ENCODE measurements around the gene TRABD2B.

The TRABD2B gene

DNA sequence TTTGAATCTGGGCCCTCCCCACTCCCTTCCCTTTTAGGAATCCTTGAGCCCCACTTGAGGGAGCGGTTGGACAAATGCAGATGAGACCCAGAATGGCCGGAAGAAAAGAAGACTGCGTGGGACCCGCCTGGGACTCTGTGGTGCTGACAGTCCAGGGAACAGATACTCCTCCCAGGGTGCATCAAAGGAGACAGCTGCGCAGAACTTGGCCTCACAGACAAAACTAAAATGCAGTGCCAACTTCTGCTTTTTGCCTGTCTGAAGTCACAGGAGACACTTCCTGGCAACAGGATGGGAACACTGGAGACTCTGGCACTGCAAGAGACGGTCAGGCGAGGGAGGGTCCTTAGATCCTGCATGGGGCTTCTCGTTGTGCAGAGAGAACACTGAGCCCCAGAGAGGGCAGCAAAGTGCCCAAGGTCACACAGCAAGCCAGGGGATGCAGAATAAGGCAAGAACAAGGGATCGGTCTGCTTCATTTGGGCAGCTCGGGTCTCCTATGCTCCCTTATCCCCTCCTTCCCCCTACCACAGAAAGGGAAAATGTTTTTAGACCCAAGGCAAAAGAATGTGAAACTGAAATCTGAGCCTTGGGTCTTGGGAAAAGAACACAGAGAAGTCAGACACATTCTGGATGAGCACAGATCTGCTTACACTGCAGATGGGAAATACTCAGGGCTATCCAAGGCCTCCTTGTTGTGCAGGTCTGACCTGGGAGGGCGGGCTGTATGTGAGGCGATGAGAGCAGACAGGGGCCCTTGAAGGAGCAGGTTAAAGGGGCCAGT lies 182.4 kb downstream of the TRABD2B start:
- Histone ChIP-seq H3K18ac (ENCODE audit: low read length) (peak overlapping the region; percentile 65), H2BK12ac (ENCODE audit: low read length) (no peak overlapping the region), H3K4me1 (ENCODE audit: control insufficient read depth in 2 of 2, insufficient read depth in 1 of 2, low read depth in 1 of 2, low read length in 2 of 2) (peaks cover 0 to 13% of the 10 kb centered on the region in 2 donors), H2BK15ac (ENCODE audit: low read length) (peak overlapping the region; percentile 21), H3K36me3 (replicated peaks in 1 of 2; ENCODE audit: control insufficient read depth in 2 of 2, insufficient read depth in 2 of 2, low read length in 2 of 2) (no peaks in the 10 kb centered on the region), H2AFZ (ENCODE audit: low read length) (no peak overlapping the region), H4K8ac (ENCODE audit: low read depth, low read length) (no peak overlapping the region), H2BK5ac (ENCODE audit: low read length) (no peak overlapping the region), H3K4me3 (ENCODE audit: low read length in 2 of 2) (no peak overlapping the region), H3K27ac (replicated peaks; ENCODE audit: low read length) (no peak overlapping the region), H3K9me3 (replicated peaks in 1 of 2; ENCODE audit: control insufficient read depth in 2 of 2, insufficient read depth in 1 of 2, low read depth in 1 of 2, low read length in 2 of 2) (no peaks in the 10 kb centered on the region), H3K27me3 (ENCODE audit: control insufficient read depth in 3 of 3, insufficient read depth in 3 of 3, low read depth in 1 of 3, low read length in 3 of 3) (no peaks in the 10 kb centered on the region), H3K4ac (ENCODE audit: low read length) (no peak overlapping the region), H2BK120ac (ENCODE audit: low read depth, low read length) (no peak overlapping the region), H3K23ac (ENCODE audit: low read depth, low read length, poor library complexity) (no peak overlapping the region), H3K9ac (ENCODE audit: low read depth, low read length, poor library complexity) (no peak overlapping the region), H3K14ac (ENCODE audit: low read length) (peak overlapping the region; percentile 4), H3K4me2 (ENCODE audit: insufficient read depth, low read length, poor library complexity, severe bottlenecking) (no peak overlapping the region), H4K91ac (ENCODE audit: low read depth, low read length, poor library complexity) (peak overlapping the region; percentile 16), H2AK5ac (ENCODE audit: low read depth, low read length) (peak overlapping the region; percentile 23), H3K79me1 (ENCODE audit: low read depth, low read length) (no peaks in the 10 kb centered on the region)
- DNase-seq (ENCODE audit: low spot score), result no peak
- WGBS, 2 donors (ENCODE audit: extremely low coverage in 2 of 2, insufficient read length in 2 of 2, insufficient replicate concordance in 1 of 2), result no CpG with 5 or more reads among the region's 12 CpGs

DNA sequence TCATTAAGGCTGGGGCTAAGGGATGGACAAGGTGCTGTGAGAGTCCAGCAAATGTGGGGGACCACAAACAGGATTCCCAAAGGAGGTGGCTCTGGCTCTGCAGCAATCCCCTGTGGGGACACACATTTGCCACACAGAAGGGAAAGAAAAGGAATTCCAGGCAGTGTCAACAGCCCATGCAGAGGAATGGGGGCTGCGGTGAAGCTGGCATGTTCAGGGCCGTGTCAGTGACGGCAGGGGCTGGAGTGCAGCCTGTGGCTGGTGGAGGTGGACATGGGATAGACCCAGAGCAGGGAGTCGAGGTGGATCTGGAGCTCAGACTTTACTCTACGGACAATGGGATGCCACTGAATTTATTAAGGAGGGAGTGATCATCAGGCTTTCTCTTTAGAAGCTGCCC lies 183.2 kb downstream of the TRABD2B start:
- no peak overlapping the region for H2AFZ ChIP-seq (ENCODE audit: low read length)
- no peak overlapping the region for H3K4ac ChIP-seq (ENCODE audit: low read length)
- H3K9ac ChIP-seq (ENCODE audit: low read depth, low read length, poor library complexity), result no peak overlapping the region
- H2BK15ac ChIP-seq (ENCODE audit: low read length), result no peak overlapping the region
- no peak overlapping the region for H2AK5ac ChIP-seq (ENCODE audit: low read depth, low read length)
- H3K4me1 ChIP-seq (ENCODE audit: control insufficient read depth in 2 of 2, insufficient read depth in 1 of 2, low read depth in 1 of 2, low read length in 2 of 2), result peaks cover 0 to 13% of the 10 kb centered on the region in 2 donors
- H4K91ac ChIP-seq (ENCODE audit: low read depth, low read length, poor library complexity), result no peak overlapping the region
- no peak overlapping the region for H3K23ac ChIP-seq (ENCODE audit: low read depth, low read length, poor library complexity)
- DNase-seq (ENCODE audit: low spot score), result no peak
- no CpG with 5 or more reads among the region's 5 CpGs for WGBS, 2 donors (ENCODE audit: extremely low coverage in 2 of 2, insufficient read length in 2 of 2, insufficient replicate concordance in 1 of 2)
- no peak overlapping the region for H3K27ac ChIP-seq (replicated peaks; ENCODE audit: low read length)
- H3K27me3 ChIP-seq (ENCODE audit: control insufficient read depth in 3 of 3, insufficient read depth in 3 of 3, low read depth in 1 of 3, low read length in 3 of 3), result no peaks in the 10 kb centered on the region
- H3K14ac ChIP-seq (ENCODE audit: low read length), result no peak overlapping the region
- H2BK120ac ChIP-seq (ENCODE audit: low read depth, low read length), result no peak overlapping the region
- H4K8ac ChIP-seq (ENCODE audit: low read depth, low read length), result no peak overlapping the region
- H2BK12ac ChIP-seq (ENCODE audit: low read length), result no peak overlapping the region
- H2BK5ac ChIP-seq (ENCODE audit: low read length), result no peak overlapping the region
- no peaks in the 10 kb centered on the region for H3K9me3 ChIP-seq (replicated peaks in 1 of 2; ENCODE audit: control insufficient read depth in 2 of 2, insufficient read depth in 1 of 2, low read depth in 1 of 2, low read length in 2 of 2)
- no peaks in the 10 kb centered on the region for H3K36me3 ChIP-seq (replicated peaks in 1 of 2; ENCODE audit: control insufficient read depth in 2 of 2, insufficient read depth in 2 of 2, low read length in 2 of 2)
- H3K4me2 ChIP-seq (ENCODE audit: insufficient read depth, low read length, poor library complexity, severe bottlenecking), result no peak overlapping the region
- no peak overlapping the region for H3K18ac ChIP-seq (ENCODE audit: low read length)
- H3K4me3 ChIP-seq (ENCODE audit: low read length in 2 of 2), result no peak overlapping the region
- H3K79me1 ChIP-seq (ENCODE audit: low read depth, low read length), result no peaks in the 10 kb centered on the region

DNA sequence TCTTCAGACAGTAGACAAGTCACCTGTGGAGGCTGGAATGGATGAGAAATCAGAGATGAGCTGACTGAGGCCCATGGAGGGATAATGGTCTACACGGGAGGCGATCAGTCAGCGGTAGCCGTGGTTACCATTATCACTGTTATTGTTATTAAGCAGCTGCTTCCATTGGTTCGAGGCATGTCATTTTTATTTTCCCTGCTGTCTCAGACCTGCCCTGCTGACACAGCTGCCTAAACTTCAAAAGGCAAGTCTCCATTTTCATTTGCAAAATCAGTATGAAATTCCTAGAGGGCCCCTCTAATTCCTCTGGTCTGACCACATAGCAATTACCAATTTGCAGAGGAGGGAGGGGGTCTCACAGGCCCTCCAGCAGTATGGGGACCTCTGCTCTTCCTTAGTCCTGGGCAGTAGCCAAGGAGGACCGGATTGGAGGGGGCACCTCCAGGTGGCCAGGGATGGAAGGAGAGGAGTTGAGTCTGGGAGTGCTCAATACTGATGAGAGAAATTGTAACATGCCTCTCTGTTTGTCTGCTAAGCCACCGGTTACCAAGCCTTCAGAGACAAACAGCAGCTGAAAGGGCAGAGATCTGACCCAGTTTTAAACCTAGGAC lies 184.2 kb downstream of the TRABD2B start:
- no peak overlapping the region for H3K4me2 ChIP-seq (ENCODE audit: insufficient read depth, low read length, poor library complexity, severe bottlenecking)
- H3K27ac ChIP-seq (replicated peaks; ENCODE audit: low read length), result no peak overlapping the region
- H3K36me3 ChIP-seq (replicated peaks in 1 of 2; ENCODE audit: control insufficient read depth in 2 of 2, insufficient read depth in 2 of 2, low read length in 2 of 2), result no peaks in the 10 kb centered on the region
- peaks cover 0 to 13% of the 10 kb centered on the region in 2 donors for H3K4me1 ChIP-seq (ENCODE audit: control insufficient read depth in 2 of 2, insufficient read depth in 1 of 2, low read depth in 1 of 2, low read length in 2 of 2)
- no CpG with 5 or more reads among the region's 7 CpGs for WGBS, 2 donors (ENCODE audit: extremely low coverage in 2 of 2, insufficient read length in 2 of 2, insufficient replicate concordance in 1 of 2)
- H3K79me1 ChIP-seq (ENCODE audit: low read depth, low read length), result no peaks in the 10 kb centered on the region
- H3K18ac ChIP-seq (ENCODE audit: low read length), result no peak overlapping the region
- no peak overlapping the region for H3K4me3 ChIP-seq (ENCODE audit: low read length in 2 of 2)
- H4K91ac ChIP-seq (ENCODE audit: low read depth, low read length, poor library complexity), result no peak overlapping the region
- no peak overlapping the region for H4K8ac ChIP-seq (ENCODE audit: low read depth, low read length)
- no peaks in the 10 kb centered on the region for H3K27me3 ChIP-seq (ENCODE audit: control insufficient read depth in 3 of 3, insufficient read depth in 3 of 3, low read depth in 1 of 3, low read length in 3 of 3)
- no peaks in the 10 kb centered on the region for H3K9me3 ChIP-seq (replicated peaks in 1 of 2; ENCODE audit: control insufficient read depth in 2 of 2, insufficient read depth in 1 of 2, low read depth in 1 of 2, low read length in 2 of 2)
- no peak overlapping the region for H2AFZ ChIP-seq (ENCODE audit: low read length)
- H2BK15ac ChIP-seq (ENCODE audit: low read length), result no peak overlapping the region
- H2BK5ac ChIP-seq (ENCODE audit: low read length), result no peak overlapping the region
- no peak overlapping the region for H3K14ac ChIP-seq (ENCODE audit: low read length)
- no peak overlapping the region for H2AK5ac ChIP-seq (ENCODE audit: low read depth, low read length)
- no peak overlapping the region for H3K23ac ChIP-seq (ENCODE audit: low read depth, low read length, poor library complexity)
- H2BK120ac ChIP-seq (ENCODE audit: low read depth, low read length), result no peak overlapping the region
- DNase-seq (ENCODE audit: low spot score), result no peak
- no peak overlapping the region for H3K4ac ChIP-seq (ENCODE audit: low read length)
- H3K9ac ChIP-seq (ENCODE audit: low read depth, low read length, poor library complexity), result no peak overlapping the region
- no peak overlapping the region for H2BK12ac ChIP-seq (ENCODE audit: low read length)

DNA sequence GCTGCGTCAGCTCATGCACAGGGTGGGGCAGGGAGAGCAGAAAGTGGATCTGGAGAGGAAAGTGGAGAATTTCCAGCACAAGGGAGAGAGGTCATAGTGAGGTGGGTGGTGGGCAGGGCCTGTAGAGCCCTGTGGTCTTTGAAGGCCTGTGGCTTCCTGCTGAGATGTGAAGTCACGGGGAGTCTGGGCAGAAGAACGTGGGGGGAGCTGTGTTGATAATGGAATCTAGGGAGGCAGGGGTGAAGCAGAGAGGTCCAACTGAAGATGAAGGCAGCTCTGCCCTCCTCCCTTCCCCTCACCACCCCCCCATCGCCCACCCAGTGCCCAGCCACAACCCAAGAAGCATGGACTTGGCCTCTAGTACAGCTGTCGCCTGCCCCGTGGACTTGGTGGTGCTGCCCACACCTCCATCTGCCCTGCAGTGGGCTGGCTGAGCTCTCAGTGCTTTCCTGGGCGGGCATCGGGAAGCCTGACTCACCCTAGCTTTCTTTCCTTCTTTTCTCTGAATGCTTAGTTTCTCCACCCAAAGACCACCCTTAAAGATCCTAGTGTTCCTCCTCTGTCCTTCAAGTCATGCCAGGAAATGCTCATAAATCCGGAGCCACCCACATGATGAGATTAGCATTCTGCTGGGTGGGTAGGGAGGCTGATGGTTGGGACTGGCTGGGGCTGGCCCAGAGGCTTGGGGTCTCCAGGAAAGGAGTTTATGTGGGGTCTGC lies 186.1 kb downstream of the TRABD2B start:
- H3K36me3 ChIP-seq (replicated peaks in 1 of 2; ENCODE audit: control insufficient read depth in 2 of 2, insufficient read depth in 2 of 2, low read length in 2 of 2), result no peaks in the 10 kb centered on the region
- H4K8ac ChIP-seq (ENCODE audit: low read depth, low read length), result no peak overlapping the region
- no peak overlapping the region for H2BK5ac ChIP-seq (ENCODE audit: low read length)
- peaks cover 0 to 13% of the 10 kb centered on the region in 2 donors for H3K4me1 ChIP-seq (ENCODE audit: control insufficient read depth in 2 of 2, insufficient read depth in 1 of 2, low read depth in 1 of 2, low read length in 2 of 2)
- no peak overlapping the region for H3K4ac ChIP-seq (ENCODE audit: low read length)
- H3K18ac ChIP-seq (ENCODE audit: low read length), result no peak overlapping the region
- no peak overlapping the region for H2BK12ac ChIP-seq (ENCODE audit: low read length)
- H3K27ac ChIP-seq (replicated peaks; ENCODE audit: low read length), result no peak overlapping the region
- H4K91ac ChIP-seq (ENCODE audit: low read depth, low read length, poor library complexity), result no peak overlapping the region
- H3K4me3 ChIP-seq (ENCODE audit: low read length in 2 of 2), result no peak overlapping the region
- WGBS, 2 donors (ENCODE audit: extremely low coverage in 2 of 2, insufficient read length in 2 of 2, insufficient replicate concordance in 1 of 2), result no CpG with 5 or more reads among the region's 9 CpGs
- H3K79me1 ChIP-seq (ENCODE audit: low read depth, low read length), result no peaks in the 10 kb centered on the region
- H2AK5ac ChIP-seq (ENCODE audit: low read depth, low read length), result no peak overlapping the region
- H2AFZ ChIP-seq (ENCODE audit: low read length), result no peak overlapping the region
- H3K9ac ChIP-seq (ENCODE audit: low read depth, low read length, poor library complexity), result no peak overlapping the region
- no peaks in the 10 kb centered on the region for H3K27me3 ChIP-seq (ENCODE audit: control insufficient read depth in 3 of 3, insufficient read depth in 3 of 3, low read depth in 1 of 3, low read length in 3 of 3)
- no peak overlapping the region for H2BK15ac ChIP-seq (ENCODE audit: low read length)
- H2BK120ac ChIP-seq (ENCODE audit: low read depth, low read length), result no peak overlapping the region
- H3K9me3 ChIP-seq (replicated peaks in 1 of 2; ENCODE audit: control insufficient read depth in 2 of 2, insufficient read depth in 1 of 2, low read depth in 1 of 2, low read length in 2 of 2), result no peaks in the 10 kb centered on the region
- H3K23ac ChIP-seq (ENCODE audit: low read depth, low read length, poor library complexity), result no peak overlapping the region
- DNase-seq (ENCODE audit: low spot score), result no peak
- H3K4me2 ChIP-seq (ENCODE audit: insufficient read depth, low read length, poor library complexity, severe bottlenecking), result no peak overlapping the region
- no peak overlapping the region for H3K14ac ChIP-seq (ENCODE audit: low read length)

Data from neuronal stem cell (in vitro differentiated cells).